AG08395 (cell line): ENCODE measurements around the gene WDCP.
"Not testable (repeated sequence)": the region's sequence is repeated elsewhere in the genome, so short reads cannot be mapped to it uniquely, and the experiment has no call there.

Experiments used
- DNase-seq: peaks from one replicate; pipeline ENCODE4 v3.0.0; 2012; ENCODE audit warnings: mixed read lengths, low spot score

Gene WDCP

DNA sequence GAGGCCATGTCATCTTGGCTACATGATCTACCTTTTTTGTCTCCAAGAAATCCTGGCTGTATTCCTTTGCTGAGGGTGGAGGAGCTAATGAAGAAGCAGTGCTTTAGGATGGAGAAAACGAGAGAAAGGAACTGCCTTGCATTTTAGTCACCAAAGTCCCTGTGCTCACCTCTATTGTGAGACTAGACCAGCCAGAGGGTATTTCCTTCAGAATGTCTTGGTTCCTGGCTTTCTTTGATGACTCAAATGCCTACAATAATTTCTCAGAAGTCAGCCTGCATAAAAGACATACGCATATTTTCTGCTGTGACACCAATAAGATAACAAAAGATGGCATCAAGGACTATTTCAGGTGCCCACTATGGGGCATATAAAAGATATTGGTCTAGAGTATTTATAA, 18.1 kb upstream of the WDCP start:
- no peak for DNase-seq

DNA sequence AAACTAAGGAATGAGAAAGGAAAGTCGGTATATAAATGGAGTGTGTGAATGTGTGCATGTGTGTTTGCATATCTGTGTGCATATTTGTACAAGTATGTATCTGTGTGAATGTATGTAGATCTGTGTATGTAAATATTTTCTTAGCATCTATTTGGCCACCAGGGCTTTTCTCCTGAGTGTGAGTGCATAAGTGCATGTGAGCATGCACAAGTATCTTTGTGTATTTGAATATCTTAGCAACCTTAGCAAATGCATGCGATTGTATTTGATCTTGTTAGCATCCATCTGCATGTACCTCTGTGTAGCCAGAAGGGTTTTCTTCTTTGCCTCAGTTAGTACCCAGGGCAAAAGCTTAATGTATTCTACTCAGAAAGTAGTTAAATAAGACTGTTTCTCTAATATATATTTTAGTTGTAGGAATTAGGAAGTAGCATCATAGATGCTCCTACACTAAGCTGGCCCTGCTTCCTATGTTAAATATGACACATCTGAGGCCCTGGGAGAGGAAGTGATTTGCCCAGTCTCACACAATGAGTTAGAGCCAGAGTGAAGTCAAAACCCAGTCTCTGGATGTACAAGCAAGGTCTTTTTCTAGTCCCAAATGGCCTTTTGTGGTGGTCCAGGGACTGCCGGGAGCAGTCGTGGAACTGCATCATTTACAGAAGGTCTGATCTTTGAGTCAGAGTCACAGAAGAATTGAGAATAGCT, 11.5 kb upstream of the WDCP start:
- DNase-seq, result no peak

DNA sequence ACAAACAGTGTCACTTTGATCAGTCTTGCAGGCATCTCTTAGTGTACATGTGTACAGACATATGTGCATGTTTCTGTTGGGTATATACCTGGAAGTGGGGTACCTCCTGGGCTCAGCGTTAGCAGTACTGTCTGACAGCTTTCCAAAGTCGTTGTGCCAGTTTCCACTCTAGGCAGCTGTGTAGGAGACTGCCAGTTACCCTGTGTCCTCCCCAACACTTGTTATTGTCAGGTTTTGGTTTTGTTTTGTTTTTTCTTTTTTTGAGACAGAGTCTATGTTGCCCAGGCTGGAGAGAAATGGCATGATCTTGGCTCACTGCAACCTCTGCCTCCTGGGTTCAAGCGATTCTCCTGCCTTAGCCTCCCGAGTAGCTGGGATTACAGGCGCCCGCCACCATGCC, 8.6 kb upstream of the WDCP start:
- DNase-seq, result no peak

DNA sequence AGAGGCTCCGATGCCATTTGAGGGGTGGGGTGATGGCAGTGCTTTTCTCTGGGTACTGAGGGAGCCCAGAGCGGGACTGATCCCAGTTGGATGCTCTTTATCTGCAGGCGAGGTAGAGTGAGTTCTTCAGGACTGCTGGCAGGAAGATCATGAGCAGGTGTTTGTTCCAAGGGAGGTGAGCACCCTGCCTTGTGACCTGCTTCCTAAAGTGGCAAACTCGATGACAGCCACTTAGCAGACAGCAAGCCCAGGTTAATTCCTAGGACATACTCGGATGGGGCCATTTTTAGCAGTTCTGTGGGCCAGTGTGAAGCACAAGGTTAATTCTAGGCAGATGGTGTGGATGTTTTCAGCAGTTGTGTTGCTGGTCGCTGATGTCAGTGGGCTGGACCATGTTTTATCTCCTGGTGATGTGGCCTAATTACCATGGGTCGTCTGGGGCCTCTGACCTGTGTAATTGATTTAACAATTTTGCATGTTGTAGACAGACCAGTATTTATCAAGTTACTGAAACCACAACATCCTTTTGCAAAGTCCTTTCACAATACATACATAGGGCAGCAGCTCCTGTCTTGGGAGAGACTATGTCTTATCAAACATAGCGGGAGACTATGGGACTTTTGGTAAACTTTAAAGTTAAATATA, 7.3 kb upstream of the WDCP start:
- no peak for DNase-seq

DNA sequence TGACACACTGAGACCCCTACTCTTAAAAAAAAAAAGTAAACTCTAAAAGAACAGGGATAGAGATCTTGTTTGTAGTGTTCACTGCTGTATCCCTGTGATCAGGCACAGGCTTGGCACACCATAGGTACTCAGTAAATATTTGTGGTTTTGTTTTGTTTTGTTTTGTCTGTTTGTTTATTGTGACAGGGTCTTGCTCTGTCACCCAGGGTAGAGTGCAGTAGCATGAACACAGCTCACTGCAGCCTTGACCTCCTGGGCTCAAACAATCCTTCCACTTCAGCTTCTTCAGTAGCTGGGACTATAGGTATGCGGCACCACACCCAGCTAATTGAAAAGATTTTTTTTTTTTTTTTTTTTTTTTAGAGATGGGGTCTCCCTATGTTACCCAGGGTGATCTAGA, 5.8 kb upstream of the WDCP start:
- no peak for DNase-seq

DNA sequence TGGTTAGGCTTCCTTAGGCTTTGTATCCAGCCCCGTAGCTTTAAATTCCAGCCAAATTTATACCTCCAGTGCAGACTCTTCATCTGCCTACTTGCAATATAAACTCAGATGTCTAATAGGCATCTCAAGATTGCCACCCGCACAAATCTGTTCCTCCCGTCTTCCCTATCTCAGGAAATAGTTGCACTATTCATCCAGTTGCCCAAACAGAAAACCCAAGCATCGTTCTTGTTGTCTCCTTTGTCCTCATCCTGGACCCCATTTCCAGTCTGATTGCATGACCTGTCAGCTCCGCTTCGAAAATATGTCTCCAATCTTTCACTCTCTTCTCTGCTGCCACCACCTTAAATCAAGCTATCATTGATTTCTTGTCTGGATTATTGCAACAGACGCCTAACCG, 4.6 kb upstream of the WDCP start:
- no peak for DNase-seq

DNA sequence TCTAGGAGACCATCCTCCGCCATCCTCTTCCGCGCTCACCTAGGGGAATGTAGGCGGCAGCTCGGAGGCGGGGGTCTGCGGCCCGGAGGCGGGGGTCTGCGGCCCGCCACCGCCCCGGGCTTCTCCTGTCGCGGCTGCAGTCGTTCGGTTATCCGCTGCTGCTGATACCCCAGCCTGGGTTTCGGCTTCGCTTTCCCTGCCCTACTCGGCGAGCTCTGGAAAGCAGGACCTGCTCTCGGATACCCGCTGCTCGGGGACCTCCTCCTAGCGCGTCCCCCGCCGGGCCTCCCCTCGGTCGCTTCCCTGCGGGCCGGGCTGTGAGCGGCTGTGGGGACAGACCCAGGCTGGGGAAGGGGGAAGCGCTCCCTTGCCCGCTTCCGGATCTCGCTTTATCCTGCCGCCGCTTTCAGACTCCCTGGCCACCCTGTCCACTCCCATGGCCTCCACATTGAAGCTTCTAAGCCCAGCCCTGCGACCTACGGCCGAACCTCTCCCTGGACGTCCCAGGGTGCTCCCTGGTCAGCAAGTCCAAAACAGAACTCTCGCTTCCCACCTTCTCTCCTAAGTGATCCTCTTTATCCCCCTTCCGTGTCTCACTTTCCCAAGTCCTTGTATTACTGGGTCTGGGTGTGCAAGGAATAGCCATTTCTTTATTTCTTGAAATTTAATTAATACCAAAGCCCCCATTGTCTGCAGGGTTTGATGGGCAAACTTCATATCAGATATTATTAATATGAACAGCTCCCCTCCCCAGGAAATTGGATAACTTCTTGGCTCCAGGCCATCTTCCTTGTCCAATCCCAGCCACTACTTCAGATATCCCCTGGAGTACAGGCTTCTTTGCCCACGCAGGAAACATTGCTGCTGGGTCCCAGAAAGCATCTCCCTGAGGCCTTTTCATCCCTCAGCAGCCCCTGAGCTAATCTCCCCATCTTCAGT, 3.1 kb upstream of the WDCP start:
- peak; percentile 9 for DNase-seq

DNA sequence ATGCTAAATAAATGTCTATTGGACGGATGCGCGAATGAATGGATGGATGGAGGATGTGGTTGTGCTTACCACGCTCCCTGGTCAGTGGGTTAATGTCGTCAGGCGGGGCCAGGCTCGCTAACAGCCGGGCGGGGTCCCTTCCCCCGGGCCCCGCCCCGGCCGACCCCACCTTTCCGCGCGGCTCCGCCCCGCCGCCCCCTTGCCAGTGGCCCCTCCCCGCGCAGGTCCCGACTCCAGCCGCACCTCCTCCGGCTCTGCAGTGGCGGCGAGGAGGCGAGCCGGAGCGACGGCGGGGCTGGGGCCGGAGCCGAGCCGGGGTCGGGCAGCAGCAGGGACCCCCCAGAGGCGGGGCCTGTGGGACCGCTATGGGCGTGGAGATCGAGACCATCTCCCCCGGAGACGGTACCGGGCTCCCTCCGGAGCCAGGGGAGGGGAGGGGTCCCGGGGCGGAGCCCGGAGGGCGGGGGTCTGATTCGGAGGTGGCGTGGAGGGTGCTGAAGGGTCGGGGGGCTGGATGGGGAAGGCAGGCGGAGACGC, 2.4 kb upstream of the WDCP start, which contains the start of gene FKBP1B:
Gene FKBP1B, plus strand, starts transcription at position 257 of the 537 bp plus-strand sequence. Its CDS starts 109 bp downstream, at position 366.
- DNase-seq, result peak; percentile 49

DNA sequence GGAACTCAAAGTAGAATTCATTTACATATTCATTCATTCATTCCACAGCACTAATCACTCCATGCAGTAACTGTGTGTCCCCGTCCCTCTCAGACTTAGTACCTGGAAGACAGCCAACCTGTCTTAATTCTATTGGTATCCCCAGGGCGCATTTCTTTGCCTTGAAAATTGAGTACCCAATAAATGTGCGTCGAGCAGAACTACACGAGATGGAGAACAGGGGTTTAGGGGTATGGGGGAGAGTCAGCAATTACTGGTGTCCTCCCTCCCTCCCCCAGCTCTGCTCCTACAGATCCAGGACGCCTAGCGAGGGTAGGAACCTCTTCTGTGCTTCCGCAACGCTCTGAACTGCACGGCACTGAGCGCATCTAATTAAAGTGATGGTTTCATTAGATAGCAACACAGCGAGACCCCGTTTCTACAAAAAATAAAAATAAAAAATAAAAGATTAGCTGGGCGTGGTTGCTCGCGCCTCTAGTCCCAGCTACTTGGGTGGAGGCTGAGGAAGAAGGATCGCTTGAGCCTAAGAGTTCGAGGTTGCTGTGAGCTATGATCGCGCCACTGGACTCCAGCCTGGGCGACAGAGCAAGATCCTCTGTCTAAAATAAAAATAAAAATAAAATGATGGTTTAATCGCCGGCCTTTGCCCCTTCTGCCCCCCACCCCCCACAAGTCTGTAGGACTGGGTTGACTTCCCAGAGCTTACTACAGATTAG, 1.7 kb upstream of the WDCP start:
- DNase-seq, result no peak

DNA sequence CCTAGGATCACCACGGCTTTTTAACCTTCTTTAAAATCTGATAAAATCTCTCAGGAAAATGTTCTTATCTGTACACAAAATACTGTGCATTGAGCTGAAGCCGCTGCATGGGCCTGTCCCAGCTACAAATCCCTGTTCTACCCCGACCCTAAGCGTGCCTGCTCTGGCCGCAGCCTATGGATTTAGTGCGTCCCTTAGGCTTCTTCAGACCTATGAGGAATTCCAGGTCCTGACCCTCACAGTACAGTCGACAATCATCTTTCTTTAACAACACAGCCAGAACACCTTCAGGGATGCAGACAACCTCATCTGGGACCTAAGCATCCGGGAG, 477 bp upstream of the WDCP start:
- DNase-seq, result no peak

DNA sequence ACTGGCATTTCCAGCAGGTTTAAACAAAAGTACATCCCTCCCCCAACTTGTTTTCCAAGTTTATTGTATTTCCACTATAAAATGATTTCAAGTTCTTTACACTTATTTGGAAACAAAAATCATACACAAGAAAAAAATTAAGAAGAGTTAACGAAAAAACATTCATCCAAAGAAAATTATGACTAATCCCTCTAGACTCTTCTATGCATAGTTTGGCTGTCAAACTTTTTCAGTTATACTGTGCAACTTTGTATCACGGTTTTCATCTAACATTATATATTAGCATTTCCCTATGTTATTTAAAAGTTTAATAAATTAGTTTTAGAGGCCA, 627 bp downstream of the WDCP start:
- DNase-seq, result peak; percentile 7

DNA sequence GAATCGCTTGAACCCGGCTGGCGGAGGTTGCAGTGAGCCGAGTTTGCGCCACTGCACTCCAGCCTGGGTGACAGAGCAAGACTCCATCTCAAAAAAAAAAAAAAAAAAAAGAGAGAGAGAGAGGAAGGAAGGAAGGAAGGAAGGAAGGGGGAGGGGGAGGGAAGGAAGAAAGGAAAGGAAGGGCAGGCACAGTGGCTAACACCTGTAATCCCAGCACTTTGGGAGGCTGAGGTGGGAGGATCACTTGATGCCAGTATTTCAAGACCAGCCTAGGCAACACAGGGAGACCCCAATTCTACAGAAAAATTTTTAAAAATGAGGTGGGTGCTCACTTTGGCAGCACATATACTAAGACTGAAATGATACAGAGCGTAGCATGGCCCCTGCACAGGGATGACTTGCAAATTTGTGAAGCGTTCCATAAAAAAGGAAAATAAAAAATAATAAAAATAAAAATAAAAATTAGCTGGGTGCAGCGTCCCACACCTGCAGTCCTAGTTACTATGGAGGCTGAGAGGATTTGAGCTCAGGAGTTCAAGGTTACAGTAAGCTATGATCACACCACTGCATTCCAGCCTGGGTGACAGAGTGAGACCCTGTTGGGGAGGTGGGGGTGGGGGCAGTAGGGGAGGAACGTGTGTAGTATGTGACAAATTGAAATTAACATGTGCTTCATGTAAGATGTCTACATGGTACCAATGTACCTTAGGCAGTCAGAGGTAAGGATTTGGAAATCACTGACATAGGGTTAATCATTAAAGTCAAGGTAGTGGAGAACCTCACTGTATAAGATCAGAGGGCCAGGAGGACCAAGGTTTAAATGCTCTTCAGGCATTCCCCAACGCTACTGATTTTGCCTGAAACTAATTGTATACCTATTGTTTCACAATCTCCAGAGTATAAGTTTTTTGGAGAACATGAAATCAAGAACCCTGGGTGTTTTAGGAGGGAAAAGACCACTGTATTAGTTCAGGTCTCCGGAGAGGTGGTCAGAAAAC, 1.4 kb downstream of the WDCP start:
- no peak for DNase-seq

DNA sequence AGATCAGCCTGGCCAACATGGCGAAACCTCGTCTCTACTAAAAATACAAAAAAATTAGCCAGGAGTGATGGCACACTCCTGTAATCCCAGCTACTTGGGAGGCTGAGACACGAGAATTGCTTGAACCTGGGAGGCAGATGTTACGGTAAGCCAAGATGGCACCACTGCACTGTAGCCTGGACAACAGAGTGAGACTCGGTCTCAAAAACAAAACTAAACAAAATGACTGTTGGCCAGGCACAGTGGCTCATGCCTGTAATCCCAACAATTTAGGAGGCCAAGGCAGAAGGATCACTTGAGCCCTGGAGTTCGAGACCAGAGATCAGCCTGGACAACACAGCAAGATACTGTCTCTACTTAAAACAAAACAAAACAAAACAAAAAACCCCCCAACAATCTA, 4.1 kb downstream of the WDCP start:
- not testable (repeated sequence) for DNase-seq

DNA sequence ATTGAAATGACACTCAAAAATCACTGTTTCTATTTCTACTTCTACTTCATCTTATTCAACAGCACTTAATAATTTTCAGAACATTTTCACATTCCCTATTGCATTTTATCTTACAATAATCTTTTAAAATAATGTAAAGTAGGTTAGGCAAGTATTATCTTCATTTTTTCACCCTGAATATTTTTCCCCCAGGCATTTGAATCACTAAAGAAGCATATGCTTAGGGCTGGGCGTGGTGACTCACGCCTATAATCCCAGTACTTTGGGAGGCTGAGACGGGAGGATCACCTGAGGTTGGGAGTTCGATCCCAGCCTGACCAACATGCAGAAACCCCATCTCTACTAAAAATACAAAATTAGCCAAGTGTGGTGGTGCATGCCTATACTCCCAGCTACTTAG, 6.7 kb downstream of the WDCP start:
- DNase-seq, result no peak

DNA sequence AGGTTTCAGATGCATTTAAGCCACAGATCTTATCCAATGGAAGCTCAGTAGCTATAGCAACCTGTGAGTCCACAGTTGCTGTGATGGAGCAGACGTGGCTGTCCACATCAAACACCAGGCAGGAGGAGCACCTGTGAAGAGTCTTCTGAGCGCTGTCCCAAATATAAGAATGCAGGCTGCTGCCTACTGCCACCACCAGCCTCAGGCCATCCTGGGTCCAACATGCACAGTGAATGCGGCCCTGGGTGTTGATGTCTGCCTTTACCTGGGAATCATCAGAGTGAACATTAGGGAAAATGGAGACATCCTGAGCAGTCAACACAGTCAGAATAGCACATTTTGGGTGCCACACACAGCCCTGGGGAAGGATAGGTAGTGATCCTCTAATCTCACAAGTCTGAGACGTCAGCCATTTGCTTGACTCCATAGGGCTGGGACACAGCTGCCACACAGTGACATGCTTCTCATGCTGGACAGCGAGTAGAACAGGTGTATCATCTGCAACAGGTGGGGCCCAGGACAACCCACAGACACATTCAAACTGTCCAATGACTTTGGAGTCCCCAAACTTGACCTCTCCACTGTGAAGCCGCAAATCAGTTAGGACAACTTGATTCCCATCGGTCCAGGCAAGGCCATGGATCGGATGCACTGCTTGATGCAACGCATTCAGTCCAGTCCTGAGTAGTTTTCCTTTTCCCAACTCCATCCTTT, 8.2 kb downstream of the WDCP start:
- DNase-seq, result no peak

DNA sequence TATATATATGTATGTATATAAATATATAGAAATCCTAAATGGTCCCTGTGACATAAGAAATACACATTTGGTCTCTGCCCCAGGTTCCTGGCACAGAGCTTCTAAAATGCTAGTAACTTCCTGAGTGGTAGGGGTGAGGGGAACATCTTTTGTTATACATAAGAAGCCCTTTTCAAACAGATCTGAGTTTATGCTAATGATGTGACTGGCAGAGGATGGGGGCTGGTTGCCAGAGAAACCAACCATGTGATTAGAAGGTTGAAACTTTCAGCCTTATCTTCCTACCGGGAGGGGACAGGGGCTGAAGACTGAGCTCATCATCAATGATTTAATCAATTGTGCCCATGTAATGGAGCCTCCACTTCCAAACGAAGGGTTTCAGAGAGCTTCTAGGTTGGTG, 21.0 kb downstream of the WDCP start:
- no peak for DNase-seq

DNA sequence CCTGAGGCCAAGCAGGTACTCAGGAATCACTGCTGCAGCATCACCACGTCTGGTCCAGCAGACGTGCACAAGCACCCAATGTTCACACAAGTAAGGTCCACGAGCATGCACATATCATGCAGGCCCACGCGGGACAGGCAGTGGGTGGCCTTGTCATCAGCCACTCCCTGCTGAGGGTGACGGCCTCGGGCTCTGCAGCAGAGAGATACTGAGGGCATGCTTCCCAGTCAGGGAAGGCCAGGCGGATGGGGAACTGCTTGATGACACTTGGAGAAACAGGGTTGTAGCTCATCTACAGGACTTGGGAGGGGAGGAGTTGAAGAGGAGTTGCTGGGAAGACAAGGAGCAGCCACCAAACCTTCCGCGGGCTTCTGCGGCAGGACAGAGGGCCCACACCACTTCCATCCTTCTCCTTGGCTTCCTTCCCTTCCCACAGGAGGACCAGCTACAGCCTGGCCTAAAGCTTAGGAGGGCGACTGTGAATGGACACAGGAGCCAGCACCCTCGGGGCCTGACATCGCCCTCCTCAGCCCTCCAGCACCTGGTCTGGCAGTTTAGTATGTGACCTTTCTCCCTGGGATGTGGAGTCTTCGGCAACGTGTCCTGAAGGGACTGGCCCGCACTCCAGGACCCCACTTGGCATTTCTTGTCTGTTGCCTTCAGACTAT, 22.1 kb downstream of the WDCP start:
- DNase-seq, result no peak

DNA sequence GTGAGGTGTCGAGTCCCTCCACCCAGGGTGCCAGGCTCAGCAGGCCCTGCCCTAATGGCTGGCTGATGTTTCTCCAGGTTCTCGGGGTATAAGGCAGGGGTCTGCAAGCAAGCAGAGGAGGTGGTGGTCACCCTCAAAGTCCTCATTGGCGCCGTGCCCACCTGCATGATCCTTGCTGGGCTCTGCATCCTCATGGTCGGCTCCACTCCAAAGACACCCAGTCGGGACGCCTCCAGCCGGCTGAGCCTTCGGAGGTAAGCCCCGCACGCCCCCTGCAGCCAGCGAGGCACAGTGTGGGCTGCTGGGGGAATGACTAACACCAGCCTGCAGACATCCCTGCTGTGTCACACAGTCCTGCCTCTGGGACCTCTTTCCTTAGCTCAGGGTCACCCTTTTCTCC, 23.2 kb downstream of the WDCP start:
- peak; percentile 44 for DNase-seq

DNA sequence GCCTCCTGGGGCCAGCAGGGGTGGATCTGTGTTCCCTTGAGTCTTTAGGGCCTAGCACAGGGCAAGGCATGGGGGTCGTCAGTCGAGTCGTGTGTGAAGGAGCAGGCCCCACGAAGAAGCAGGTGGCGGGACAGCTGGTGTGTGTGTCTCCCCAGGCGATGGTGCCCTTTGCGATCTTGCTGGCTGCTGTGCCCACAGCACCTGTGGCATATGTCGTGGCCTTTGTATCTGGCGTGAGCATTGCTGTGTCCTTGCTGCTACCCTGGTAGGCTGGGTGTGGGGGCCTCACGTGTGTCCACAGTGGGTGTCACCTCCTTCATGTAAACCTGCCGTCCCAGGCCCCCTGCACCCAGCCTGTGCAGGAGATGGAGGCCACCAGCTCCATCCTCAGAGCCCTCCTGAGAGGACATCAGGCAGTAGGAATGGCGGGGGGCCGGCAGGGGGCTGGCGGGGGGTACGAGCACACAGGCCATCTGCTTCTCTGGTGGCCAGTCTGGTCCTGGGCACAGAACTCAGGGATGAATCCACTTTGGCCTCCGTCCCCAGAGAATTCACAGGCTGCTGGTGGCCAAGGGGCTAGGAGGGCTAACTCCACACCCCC, 24.1 kb downstream of the WDCP start:
- no peak for DNase-seq
